Esophagus squamous epithelium (tissue), 5 donors: ENCODE results near the gene FKBP8. TPM values are rescaled to one million over a fixed set of nuclear protein-coding genes. Genes with fewer than 3 reads are reported as not detected.
A peak's percentile ranks its signal among the peaks of the same experiment; 100 is the strongest.

Source experiments
- DNase-seq: peaks from one replicate; lab custom pipeline; 2025; lab: John Stamatoyannopoulos, UW
- H3K27ac ChIP-seq, 4 donors: fragments of 200-600 bp; sonication (generic); one replicate each; pipeline ENCODE4 v1.5.1; 2016 to 2019; ENCODE audit warnings: mild to moderate bottlenecking in 1 of 4
- H3K27me3 ChIP-seq, 4 donors: fragments of 200-600 bp; sonication (generic); 1 replicate in 3 of 4; 2 replicates in 1 of 4; pipeline versions ENCODE4 v1.5.1 to v1.6.0; 2017 to 2021; ENCODE audit warnings: antibody characterized with exemption in 1 of 4
- H3K36me3 ChIP-seq, 3 donors: fragments of 200-600 bp; sonication (generic); one replicate each; pipeline ENCODE4 v1.5.1; 2016 to 2019
- H3K4me1 ChIP-seq, 3 donors: fragments of 200-600 bp; sonication (generic); one replicate each; pipeline ENCODE4 v1.5.1; 2017 to 2019
- H3K4me3 ChIP-seq, 4 donors: fragments of 200-600 bp; sonication (generic); 1 replicate in 3 of 4; 2 replicates in 1 of 4; pipeline ENCODE4 v1.5.1; 2016 to 2019; ENCODE audit warnings: mild to moderate bottlenecking in 2 of 4, moderate library complexity in 1 of 4
- H3K9me3 ChIP-seq, 3 donors: fragments of 200-600 bp; sonication (generic); one replicate each; pipeline ENCODE4 v1.5.1; 2016 to 2019
- CTCF ChIP-seq, 6 experiments: fragments of 450-650 bp in 4 of 6; fragments of 200-600 bp in 2 of 6; sonication (generic) in 2 of 6; IDR thresholded peaks; one replicate each; pipeline ENCODE4 v1.5.1; 2016 to 2019; ENCODE audit warnings: antibody characterized with exemption in 6 of 6, mild to moderate bottlenecking in 4 of 6, moderate library complexity in 4 of 6
- POLR2A ChIP-seq, 4 donors: fragments of 450-650 bp; IDR thresholded peaks; one replicate each; pipeline ENCODE4 v1.6.1; 2017; ENCODE audit warnings: antibody characterized with exemption in 4 of 4, mild to moderate bottlenecking in 4 of 4, moderate library complexity in 3 of 4
- WGBS, 2 donors: methylation state at CpG; one replicate each; pipeline ENCODE4 v1.1.5; 2018; 5-methylcytosine and 5-hydroxymethylcytosine counted together
- intact Hi-C: fragments of 100-400 bp; cut with DNase I; formaldehyde crosslinking; loops from one replicate; pipeline ENCODE4 v1.15.0; 2022
- total RNA-seq, 4 donors: library from RNA; depleted of rRNA; stranded (reverse); fragments of >200 nt; gene quantifications; one replicate each; pipeline ENCODE4 v1.1.0, GENCODE V29; 2016
- donor health status: DM: yes; HTN: yes; CAD: no.

The FKBP8 gene
- total RNA-seq, 4 donors from 2014 or later, result 132 to 273 (median 247) TPM

GRCh38 chr19:18502246-18502637, 41.1 kb downstream of the FKBP8 start:
- peaks cover 77 to 100% (median 99%) of the 10 kb centered on the region in 3 donors for H3K4me1 ChIP-seq
- H3K27ac ChIP-seq, result peak overlapping the region in 3 of 4 donors; percentile 53 to 74 (median 62)
- H3K27me3 ChIP-seq, result no peaks in the 10 kb centered on the region
- DNase-seq, result no peak
- H3K4me3 ChIP-seq, result no peak overlapping the region
- intact Hi-C loops, result no loop called here
- H3K36me3 ChIP-seq, result no peaks in the 10 kb centered on the region
- no peaks in the 10 kb centered on the region for H3K9me3 ChIP-seq
- TF ChIP-seq CTCF (IDR thresholded peaks at IDR 0.05) (no peak), POLR2A (IDR thresholded peaks at IDR 0.05) (no peak)
- WGBS, 2 donors, result 52 to 64% methylated on average over 4 of the region's 7 CpGs

GRCh38 chr19:18501832-18502231, 41.5 kb downstream of the FKBP8 start:
- H3K4me1 ChIP-seq, result peaks cover 78 to 100% (median 99%) of the 10 kb centered on the region in 3 donors
- WGBS, 2 donors, result 37 to 38% methylated on average over 4 of the region's 9 CpGs
- intact Hi-C loops, result no loop called here
- H3K9me3 ChIP-seq, result no peaks in the 10 kb centered on the region
- H3K27ac ChIP-seq, result peak overlapping the region in 3 of 4 donors; percentile 53 to 74 (median 62)
- no peak for DNase-seq
- H3K27me3 ChIP-seq, result no peaks in the 10 kb centered on the region
- no peaks in the 10 kb centered on the region for H3K36me3 ChIP-seq
- TF ChIP-seq POLR2A (IDR thresholded peaks at IDR 0.05) (no peak), CTCF (IDR thresholded peaks at IDR 0.05) (no peak)
- H3K4me3 ChIP-seq, result no peak overlapping the region

GRCh38 chr19:18501351-18501750, 42.0 kb downstream of the FKBP8 start:
- intact Hi-C loops, result no loop called here
- peaks cover 78 to 100% (median 99%) of the 10 kb centered on the region in 3 donors for H3K4me1 ChIP-seq
- H3K36me3 ChIP-seq, result no peaks in the 10 kb centered on the region
- 58 to 90% methylated on average over 4 to 12 of the region's 13 CpGs for WGBS, 2 donors
- no peaks in the 10 kb centered on the region for H3K9me3 ChIP-seq
- no peaks in the 10 kb centered on the region for H3K27me3 ChIP-seq
- no peak overlapping the region for H3K4me3 ChIP-seq
- TF ChIP-seq CTCF (IDR thresholded peaks at IDR 0.05) (no peak), POLR2A (IDR thresholded peaks at IDR 0.05) (no peak)
- peak overlapping the region; percentile 12 to 74 (median 58) for H3K27ac ChIP-seq
- no peak for DNase-seq

- no peaks in the 10 kb centered on the region for H3K9me3 ChIP-seq
- no peak for TF ChIP-seq POLR2A (IDR thresholded peaks at IDR 0.05)
- intact Hi-C loops, result no loop called here
- no peaks in the 10 kb centered on the region for H3K36me3 ChIP-seq
- no peak overlapping the region for H3K4me3 ChIP-seq
- H3K4me1 ChIP-seq, result peaks cover 78 to 100% (median 99%) of the 10 kb centered on the region in 3 donors
- 56 to 61% methylated on average over 2 of the region's 11 CpGs for WGBS, 2 donors
- H3K27ac ChIP-seq, result peak overlapping the region in 3 of 4 donors; percentile 52 to 74 (median 62)
- H3K27me3 ChIP-seq, result no peaks in the 10 kb centered on the region
- DNase-seq, result no peak
These were observed 42.6 kb downstream of the FKBP8 start for GRCh38 chr19:18500799-18501198.

GRCh38 chr19:18500376-18500775, 43.0 kb downstream of the FKBP8 start:
- H3K27me3 ChIP-seq, result no peaks in the 10 kb centered on the region
- WGBS, 2 donors, result 51 to 57% methylated on average over 2 to 7 of the region's 7 CpGs
- peaks cover 78 to 100% (median 99%) of the 10 kb centered on the region in 3 donors for H3K4me1 ChIP-seq
- no peaks in the 10 kb centered on the region for H3K9me3 ChIP-seq
- intact Hi-C loops, result no loop called here
- H3K36me3 ChIP-seq, result no peaks in the 10 kb centered on the region
- no peak for DNase-seq
- no peak overlapping the region for H3K4me3 ChIP-seq
- TF ChIP-seq CTCF (IDR thresholded peaks at IDR 0.05) (no peak), POLR2A (IDR thresholded peaks at IDR 0.05) (no peak)
- peak overlapping the region in 3 of 4 donors; percentile 52 to 74 (median 62) for H3K27ac ChIP-seq
